Endothelial cell of umbilical vein (primary cell): ENCODE data around the gene GUK1.

ENCODE experiments used
- CTCF ChIP-seq, 2 donors: IDR thresholded peaks; 1 replicate in 1 of 2; 2 replicates in 1 of 2; pipeline ENCODE4 v1.5.1; 2011; ENCODE audit warnings: low read length in 2 of 2, mild to moderate bottlenecking in 2 of 2, moderate library complexity in 2 of 2, control low read depth in 1 of 2, inconsistent platforms in 1 of 2, low read depth in 1 of 2; ENCODE audit not compliant: insufficient read depth in 1 of 2; ENCODE audit errors: extremely low read depth in 1 of 2
- EZH2 ChIP-seq: IDR thresholded peaks from 2 replicates; pipeline ENCODE4 v1.6.1; 2012; ENCODE audit warnings: borderline replicate concordance, low read depth, mild to moderate bottlenecking, moderate library complexity, low read length, inconsistent platforms; ENCODE audit not compliant: severe bottlenecking
- FOS ChIP-seq: IDR thresholded peaks from 2 replicates; pipeline ENCODE4 v1.6.1; 2011; ENCODE audit warnings: mild to moderate bottlenecking, low read length, moderate library complexity, borderline replicate concordance; ENCODE audit not compliant: insufficient read depth
- GATA2 ChIP-seq: IDR thresholded peaks from 2 replicates; pipeline ENCODE4 v1.7.0; 2011; ENCODE audit warnings: low read depth, mild to moderate bottlenecking, moderate library complexity, mixed read lengths, low read length; ENCODE audit not compliant: insufficient read length, insufficient read depth
- JUN ChIP-seq: IDR thresholded peaks from 2 replicates; pipeline ENCODE4 v1.6.1; 2011; ENCODE audit warnings: borderline replicate concordance, low read depth; ENCODE audit not compliant: insufficient read length, insufficient read depth
- MAX ChIP-seq: IDR thresholded peaks from 2 replicates; pipeline ENCODE4 v1.6.1; 2011; ENCODE audit not compliant: insufficient read depth, insufficient read length
- MYC ChIP-seq: IDR thresholded peaks from one replicate; pipeline ENCODE4 v1.6.1; 2011; ENCODE audit warnings: mild to moderate bottlenecking, low read depth, low read length
- POLR2A ChIP-seq: IDR thresholded peaks from 2 replicates; pipeline ENCODE4 v1.6.1; 2012; ENCODE audit warnings: low read depth, mild to moderate bottlenecking, control low read depth, low read length
- POLR2AphosphoS5 ChIP-seq: IDR thresholded peaks from 2 replicates; pipeline ENCODE4 v1.6.1; 2012; ENCODE audit warnings: low read depth, mild to moderate bottlenecking, control low read depth, low read length, moderate library complexity; ENCODE audit not compliant: insufficient read depth

- TF ChIP-seq POLR2A (no peak), FOS (no peak), CTCF (IDR thresholded peaks at IDR 0.05; ENCODE audit: extremely low read depth in 1 of 2, insufficient read depth in 1 of 2, low read depth in 1 of 2, low read length in 2 of 2) (no peak), MAX (no peak), POLR2AphosphoS5 (no peak), JUN (no peak), MYC (no peak), EZH2 (no peak), GATA2 (no peak)
These were observed 29.5 kb upstream of the GUK1 start for GRCh38 chr1:228110556-228110955.
